RWPE2 (cell line): Measurements from ENCODE around the gene ODF4.
"Not testable (repeated sequence)": the region's sequence is repeated elsewhere in the genome, so short reads cannot be mapped to it uniquely, and the experiment has no call there.

Experiments
- ATAC-seq: fragments of 200-7000 bp; cut with Tn5 transposase; 3 replicates; pipeline ENCODE4 v1.9.1; 2021; ENCODE audit warnings: low read depth
- DNase-seq: peaks from one replicate; pipeline ENCODE4 v3.0.0-alpha.2; 2020; ENCODE audit warnings: low spot score
- H3K27ac ChIP-seq: fragments of 450-650 bp; 2 replicates; pipeline ENCODE4 v1.5.1; 2017; ENCODE audit warnings: mild to moderate bottlenecking; ENCODE audit not compliant: poor library complexity, severe bottlenecking
- H3K27me3 ChIP-seq: fragments of 250-450 bp; sonication (Bioruptor Pico); 2 replicates; pipeline ENCODE4 v1.5.1; 2021; ENCODE audit warnings: mild to moderate bottlenecking, moderate library complexity; ENCODE audit not compliant: insufficient read depth, poor library complexity, severe bottlenecking
- H3K36me3 ChIP-seq: fragments of 250-450 bp; sonication (Bioruptor Pico); 2 replicates; pipeline ENCODE4 v1.5.1; 2020; ENCODE audit warnings: low read depth, mild to moderate bottlenecking, moderate library complexity
- H3K4me1 ChIP-seq: fragments of 250-450 bp; sonication (Bioruptor Pico); 2 replicates; pipeline ENCODE4 v1.5.1; 2021; ENCODE audit warnings: mild to moderate bottlenecking, moderate library complexity; ENCODE audit not compliant: insufficient read depth, poor library complexity, severe bottlenecking
- H3K4me3 ChIP-seq: fragments of 250-450 bp; sonication (Bioruptor Pico); 2 replicates; pipeline ENCODE4 v1.5.1; 2021; ENCODE audit warnings: mild to moderate bottlenecking, moderate library complexity; ENCODE audit not compliant: severe bottlenecking
- H3K9me3 ChIP-seq: fragments of 250-450 bp; sonication (Bioruptor Pico); 2 replicates; pipeline ENCODE4 v1.5.1; 2021; ENCODE audit warnings: mild to moderate bottlenecking, moderate library complexity; ENCODE audit not compliant: severe bottlenecking
- TF ChIP-seq, protein P1 (sequence below): fragments of 450-650 bp; IDR thresholded peaks from one replicate; pipeline ENCODE4 v1.5.1; 2017; ENCODE audit warnings: mild to moderate bottlenecking, moderate library complexity; ENCODE audit not compliant: poor library complexity, severe bottlenecking

ODF4 gene

DNA sequence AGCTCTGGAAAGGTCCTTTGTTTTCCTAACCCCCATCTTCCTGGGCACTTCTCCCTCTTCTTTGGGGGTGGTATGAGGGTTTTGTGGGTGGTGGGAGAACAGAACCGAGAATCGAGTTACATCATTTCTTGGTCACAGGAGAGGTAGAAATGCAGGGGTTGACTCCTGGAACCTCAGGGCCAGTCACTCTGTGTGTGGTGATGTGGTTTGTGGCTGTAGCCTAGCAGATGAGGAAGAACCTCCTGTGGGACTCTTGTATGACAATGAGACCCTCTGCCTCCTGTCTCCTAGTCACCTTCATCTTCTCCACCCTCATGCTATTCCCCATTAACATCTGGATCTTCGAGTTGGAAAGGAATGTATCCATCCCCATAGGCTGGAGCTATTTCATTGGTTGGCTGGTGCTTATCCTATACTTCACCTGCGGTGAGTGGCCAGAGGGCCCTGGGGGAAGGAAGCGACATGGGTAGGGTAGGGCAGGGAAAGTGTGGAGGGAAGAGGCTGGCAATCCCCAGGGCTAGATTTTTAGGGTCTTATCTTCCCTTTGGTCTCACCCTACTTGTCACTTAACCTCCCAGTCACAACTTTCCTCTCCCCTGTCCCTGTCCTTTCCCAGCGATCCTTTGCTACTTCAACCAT lies 5.5 kb downstream of the ODF4 start:
- no peak for DNase-seq
- H3K36me3 ChIP-seq = no peaks in the 10 kb centered on the region
- H3K4me3 ChIP-seq = no peak overlapping the region
- TF ChIP-seq, protein P1, sequence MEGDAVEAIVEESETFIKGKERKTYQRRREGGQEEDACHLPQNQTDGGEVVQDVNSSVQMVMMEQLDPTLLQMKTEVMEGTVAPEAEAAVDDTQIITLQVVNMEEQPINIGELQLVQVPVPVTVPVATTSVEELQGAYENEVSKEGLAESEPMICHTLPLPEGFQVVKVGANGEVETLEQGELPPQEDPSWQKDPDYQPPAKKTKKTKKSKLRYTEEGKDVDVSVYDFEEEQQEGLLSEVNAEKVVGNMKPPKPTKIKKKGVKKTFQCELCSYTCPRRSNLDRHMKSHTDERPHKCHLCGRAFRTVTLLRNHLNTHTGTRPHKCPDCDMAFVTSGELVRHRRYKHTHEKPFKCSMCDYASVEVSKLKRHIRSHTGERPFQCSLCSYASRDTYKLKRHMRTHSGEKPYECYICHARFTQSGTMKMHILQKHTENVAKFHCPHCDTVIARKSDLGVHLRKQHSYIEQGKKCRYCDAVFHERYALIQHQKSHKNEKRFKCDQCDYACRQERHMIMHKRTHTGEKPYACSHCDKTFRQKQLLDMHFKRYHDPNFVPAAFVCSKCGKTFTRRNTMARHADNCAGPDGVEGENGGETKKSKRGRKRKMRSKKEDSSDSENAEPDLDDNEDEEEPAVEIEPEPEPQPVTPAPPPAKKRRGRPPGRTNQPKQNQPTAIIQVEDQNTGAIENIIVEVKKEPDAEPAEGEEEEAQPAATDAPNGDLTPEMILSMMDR = no peak
- H3K27me3 ChIP-seq = no peaks in the 10 kb centered on the region
- ATAC-seq = no peak
- H3K27ac ChIP-seq = no peak overlapping the region
- no peaks in the 10 kb centered on the region for H3K9me3 ChIP-seq
- H3K4me1 ChIP-seq = no peaks in the 10 kb centered on the region

DNA sequence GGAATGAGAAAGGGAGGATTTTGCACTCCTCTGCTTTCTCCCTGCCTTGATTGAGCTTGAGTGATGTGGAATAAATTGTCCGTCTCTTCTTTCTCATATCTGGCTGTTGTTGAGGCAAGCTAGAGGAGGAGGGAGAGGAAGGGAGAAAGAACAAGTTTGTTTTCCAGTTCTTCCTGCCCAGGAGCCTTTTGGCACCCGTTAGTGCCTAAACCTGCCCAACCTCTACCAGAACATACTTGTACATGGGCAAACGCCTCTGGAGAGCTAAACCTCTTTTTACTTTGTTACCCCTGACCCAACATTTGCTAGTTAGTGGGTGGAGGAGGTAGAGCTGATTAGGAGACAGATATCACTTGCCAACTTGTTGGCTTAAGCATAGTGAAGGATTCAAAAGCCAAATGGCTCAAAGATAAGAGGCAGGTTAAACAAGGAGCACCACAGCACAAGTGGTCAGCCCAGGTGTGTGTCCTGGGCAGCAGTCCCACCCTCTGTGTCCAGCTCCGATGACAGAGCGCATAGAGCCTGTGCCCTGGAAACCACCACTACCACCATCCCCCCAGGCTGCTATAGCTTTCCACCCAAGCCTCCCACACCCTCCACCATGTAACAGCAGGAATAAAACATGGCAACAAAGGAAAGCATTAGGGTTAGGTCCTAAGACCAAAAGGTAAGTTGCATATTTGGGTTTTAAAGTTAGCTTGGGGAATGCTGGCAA lies 6.5 kb downstream of the ODF4 start:
- TF ChIP-seq, protein P1 = no peak
- no peak for ATAC-seq
- Histone ChIP-seq H3K9me3 (no peaks in the 10 kb centered on the region), H3K27me3 (no peaks in the 10 kb centered on the region), H3K4me3 (no peak overlapping the region), H3K27ac (no peak overlapping the region), H3K36me3 (no peaks in the 10 kb centered on the region), H3K4me1 (no peaks in the 10 kb centered on the region)
- no peak for DNase-seq

DNA sequence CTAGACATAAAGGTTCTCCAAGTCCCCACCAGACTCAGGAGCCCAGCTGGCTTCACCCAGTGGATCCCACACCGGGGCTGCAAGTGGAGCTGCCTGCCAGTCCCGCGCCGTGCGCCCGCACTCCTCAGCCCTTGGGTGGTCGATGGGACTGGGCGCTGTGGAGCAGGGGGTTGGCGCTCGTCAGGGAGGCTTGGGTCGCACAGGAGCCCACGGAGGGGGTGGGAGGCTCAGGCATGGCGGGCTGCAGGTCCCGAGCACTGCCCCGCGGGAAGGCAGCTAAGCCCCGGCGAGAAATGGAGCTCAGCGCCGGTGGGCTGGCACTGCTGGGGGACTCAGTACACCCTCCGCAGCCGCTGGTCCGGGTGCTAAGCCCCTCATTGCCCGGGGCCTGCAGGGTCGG lies 7.4 kb downstream of the ODF4 start:
- not testable (repeated sequence) for H3K36me3 ChIP-seq, H3K4me1 ChIP-seq, H3K27me3 ChIP-seq, ATAC-seq, DNase-seq, H3K4me3 ChIP-seq, H3K9me3 ChIP-seq, H3K27ac ChIP-seq

DNA sequence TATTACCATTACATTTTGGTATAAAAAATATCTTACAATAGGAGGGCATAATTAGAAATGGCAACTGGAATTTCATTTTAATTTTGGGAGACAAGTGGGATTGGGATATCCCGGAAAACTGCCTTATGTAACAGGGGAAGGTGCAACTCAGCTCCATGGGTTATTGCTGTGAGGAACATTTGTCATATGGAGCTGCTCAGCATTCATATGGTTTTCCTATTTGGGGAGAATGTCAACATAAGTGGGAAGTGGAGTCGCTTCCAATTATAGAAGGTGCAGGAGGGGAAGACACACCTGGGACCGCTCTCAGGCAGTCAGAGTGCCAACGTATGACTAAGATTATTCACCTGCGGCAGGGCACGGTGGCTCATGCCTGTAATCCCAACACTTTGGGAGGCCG lies 10.7 kb downstream of the ODF4 start:
- no peaks in the 10 kb centered on the region for H3K36me3 ChIP-seq
- no peak for ATAC-seq
- TF ChIP-seq, protein P1 = no peak

DNA sequence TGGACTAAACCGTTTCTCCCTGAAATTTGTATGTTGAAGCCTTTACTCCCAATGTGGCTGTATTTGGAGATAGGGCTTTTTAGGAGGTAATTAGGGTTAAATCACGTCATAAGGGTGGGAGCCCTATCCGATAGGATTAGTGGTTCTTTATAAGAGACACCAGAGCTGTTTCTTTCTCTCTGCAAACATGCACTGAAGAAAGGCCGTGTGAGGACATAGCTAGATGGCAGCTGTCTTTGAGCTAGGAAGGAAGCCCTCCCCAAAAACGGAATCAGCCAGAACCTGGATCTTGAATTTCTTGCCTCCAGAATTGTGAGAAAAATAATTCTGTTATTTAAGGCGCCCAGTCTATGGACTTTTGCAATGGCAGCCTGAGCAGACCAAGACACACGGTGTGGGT lies 14.1 kb downstream of the ODF4 start:
- no peak overlapping the region for H3K4me3 ChIP-seq
- H3K27me3 ChIP-seq = no peaks in the 10 kb centered on the region
- H3K36me3 ChIP-seq = no peaks in the 10 kb centered on the region
- no peak for ATAC-seq
- H3K9me3 ChIP-seq = no peaks in the 10 kb centered on the region
- no peak for DNase-seq
- H3K4me1 ChIP-seq = no peaks in the 10 kb centered on the region
- TF ChIP-seq, protein P1 = no peak
- no peak overlapping the region for H3K27ac ChIP-seq

More for the DNA sequence above, 10.7 kb downstream of the ODF4 start:
- Histone ChIP-seq H3K9me3 (no peaks in the 10 kb centered on the region), H3K4me3 (no peak overlapping the region), H3K27me3 (no peaks in the 10 kb centered on the region), H3K4me1 (no peaks in the 10 kb centered on the region), H3K27ac (no peak overlapping the region)
- no peak for DNase-seq
